ENCODE measurements around the gene XRCC3.

DNA sequence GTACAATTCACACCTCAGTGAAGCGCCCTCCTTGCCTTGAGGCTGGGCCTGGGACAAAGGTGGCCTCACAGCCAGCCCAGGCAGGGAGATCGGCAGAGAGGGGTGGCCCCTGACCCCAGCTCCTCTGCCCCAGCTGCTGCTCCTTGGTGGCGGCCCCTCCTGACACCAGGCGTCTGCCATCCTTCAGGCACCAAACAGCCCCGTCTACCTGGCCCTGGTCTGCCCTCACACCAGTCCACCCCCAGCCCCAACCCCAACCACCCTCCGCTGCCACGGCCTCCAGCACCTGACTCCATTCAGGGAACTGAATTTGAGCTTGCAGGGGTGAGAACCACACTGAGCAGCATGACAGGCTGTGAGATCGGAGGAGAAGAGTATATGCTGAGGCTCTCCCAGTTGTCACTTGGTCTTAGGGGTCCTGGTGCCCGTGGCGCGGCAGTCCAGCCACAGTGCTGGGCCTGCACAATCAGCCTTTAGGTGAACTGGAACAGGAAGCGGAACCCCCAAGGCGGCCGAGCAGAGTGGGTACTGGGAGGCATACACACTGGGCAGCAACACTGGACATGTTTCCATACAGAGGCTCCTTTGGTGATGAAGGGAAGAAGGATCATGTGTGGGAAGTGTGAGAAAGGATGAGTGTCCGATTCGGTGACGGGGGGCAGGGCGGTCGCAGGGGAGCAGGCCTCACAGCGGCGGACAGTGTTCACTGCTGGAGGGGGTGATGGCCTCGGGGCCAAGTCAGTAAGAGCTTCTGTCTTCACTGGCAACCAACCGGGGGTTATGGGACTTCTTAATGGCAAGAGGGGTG lies 19.0 kb upstream of the XRCC3 start:
- TF ChIP-seq CTCF (IDR thresholded peaks at IDR 0.05) (no peak), POLR2AphosphoS5 (IDR thresholded peaks at IDR 0.05; ENCODE audit: insufficient read depth in 1 of 2, low read depth in 1 of 2) (no peak)

Data from vagina (tissue), 2 donors.